GM21390 (cell line): ENCODE data around the gene CAMTA1.
"Not testable (repeated sequence)": the region's sequence is repeated elsewhere in the genome, so short reads cannot be mapped to it uniquely, and the experiment has no call there.

Source experiments
- ATAC-seq: cut with Tn5 transposase; IDR thresholded peaks from one replicate; pipeline ENCODE4 v1.9.1; 2021; ENCODE audit not compliant: unreplicated experiment

Gene CAMTA1

DNA sequence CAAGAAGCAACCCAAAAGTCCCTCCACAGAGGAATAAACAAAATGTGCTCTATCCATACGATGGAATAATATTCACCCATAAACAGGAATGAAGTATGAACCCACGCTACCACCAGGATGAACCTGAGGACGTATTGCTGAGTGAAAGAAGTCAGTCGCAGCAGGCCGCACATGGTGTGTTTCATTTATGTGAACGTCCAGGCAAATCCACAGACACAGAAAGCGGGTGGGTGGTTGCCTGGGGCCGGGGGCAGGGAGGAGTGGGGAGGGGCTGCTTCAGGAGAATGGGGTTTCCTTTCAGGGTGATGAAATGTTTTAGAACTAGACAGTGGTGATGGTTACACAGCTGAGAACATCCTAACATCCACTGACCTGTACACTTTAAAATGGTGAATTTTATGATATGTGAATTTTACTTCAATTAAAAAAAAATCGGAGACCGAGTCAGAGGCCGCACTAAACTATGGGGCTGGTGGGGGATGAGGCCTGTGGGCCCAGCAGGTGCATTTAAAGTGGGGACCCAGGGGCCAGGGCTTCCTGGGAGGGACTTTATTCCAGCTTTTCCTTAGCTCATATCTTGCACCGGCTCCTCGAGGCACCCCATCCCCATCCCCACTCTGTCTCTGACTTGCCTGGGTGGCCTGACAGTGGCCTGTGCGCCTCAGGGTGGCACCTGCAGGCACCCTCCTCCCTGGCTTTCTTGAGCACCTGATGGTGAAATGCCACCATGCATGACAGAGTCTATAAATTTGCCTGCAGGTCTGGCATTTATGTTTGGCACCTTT, 593.3 kb downstream of the CAMTA1 start:
- ATAC-seq = no peak

DNA sequence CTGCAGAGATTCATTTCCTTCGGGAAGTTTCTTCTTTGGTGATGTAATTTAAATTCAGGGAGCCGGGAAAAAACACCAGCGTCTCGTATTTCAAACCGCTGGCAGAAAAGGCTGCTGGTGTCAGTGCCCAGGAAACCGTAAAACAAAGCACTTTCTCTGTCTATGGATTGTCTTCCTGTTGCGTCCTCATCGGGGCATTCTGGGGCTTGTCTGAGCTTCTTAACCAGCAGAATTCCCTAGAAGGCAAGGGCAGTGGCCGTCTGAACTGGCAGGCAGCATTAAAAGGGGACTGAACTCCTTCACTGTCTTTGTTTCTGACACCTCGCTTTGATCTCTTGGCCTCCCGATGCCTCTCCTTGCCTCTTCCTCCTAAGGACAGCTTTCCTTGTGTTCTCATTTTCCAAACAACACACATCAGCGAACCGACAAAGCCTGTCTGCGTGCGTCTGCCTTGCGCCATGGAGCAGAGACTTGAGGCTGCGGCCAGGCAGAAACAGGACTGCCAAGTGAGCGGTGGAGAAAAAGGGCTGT, 594.3 kb downstream of the CAMTA1 start:
- ATAC-seq = no peak

DNA sequence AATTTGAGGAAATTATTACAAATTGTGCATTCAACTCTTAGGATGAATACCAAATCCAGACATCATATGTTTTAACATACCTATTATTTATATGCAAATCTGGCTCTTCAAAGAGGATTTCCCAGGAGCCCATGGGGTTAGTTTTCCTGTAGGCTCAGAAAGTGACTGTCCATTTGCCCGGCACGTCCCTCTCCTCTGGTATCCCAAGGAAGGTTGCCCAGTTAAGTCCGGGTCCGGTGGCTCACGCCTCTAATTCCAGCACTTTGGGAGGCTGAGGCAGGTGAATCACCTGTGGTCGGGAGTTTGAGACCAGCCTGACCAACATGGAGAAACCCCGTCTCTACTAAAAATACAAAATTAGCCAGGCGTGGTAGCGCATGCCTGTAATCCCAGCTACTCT, 594.8 kb downstream of the CAMTA1 start:
- not testable (repeated sequence) for ATAC-seq

DNA sequence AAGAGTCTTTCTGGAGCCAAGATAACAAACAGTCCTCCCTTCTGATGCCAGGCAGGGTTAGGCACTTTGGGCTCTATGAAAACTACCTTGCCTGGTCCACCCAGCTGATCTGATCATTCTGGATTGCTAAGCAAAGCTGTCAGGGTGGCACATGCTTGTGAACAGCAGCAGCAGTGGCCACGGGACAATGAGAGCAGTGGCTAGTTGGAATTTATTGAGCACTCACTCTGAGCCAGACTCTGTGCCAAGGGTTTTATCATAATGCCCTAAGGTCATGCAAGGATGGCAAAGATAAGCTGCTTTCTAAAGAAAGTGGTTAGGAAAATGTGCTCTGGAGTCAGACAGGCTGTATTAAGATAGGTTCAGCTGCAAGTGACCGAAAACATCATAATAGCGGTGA, 595.5 kb downstream of the CAMTA1 start:
- ATAC-seq = no peak

DNA sequence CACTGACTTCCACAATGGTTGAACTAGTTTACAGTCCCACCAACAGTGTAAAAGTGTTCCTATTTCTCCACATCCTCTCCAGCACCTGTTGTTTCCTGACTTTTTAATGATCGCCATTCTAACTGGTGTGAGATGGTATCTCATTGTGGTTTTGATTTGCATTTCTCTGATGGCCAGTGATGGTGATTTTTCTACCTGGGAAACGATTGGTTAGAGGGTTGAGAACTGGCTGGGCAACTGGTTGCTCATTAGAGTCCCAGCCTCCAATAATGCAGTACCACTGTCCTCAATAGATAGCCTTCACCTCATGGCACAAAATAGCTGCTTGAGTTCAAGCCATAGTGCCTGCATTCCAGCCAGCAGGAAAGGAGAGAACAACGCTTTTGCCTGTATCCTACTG, 596.5 kb downstream of the CAMTA1 start:
- ATAC-seq = not testable (repeated sequence)

DNA sequence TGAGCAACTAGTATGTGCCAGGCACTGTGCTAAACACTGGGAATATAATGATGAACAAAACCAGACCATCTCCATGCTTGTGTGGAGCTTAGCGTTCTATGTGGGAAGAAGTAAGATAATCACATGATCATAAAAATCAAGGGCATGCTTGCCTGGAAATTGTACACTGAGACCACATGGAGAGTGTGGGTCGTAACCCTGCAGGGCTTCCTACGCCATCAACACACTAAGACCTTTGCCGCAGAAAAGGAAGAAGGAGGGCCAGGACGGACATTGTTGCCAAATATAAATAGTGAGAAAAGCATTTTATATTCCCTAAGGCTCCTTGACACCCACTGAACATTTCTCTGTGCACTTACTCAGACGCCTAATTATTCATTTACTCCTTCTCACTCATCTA, 597.7 kb downstream of the CAMTA1 start:
- ATAC-seq = no peak

DNA sequence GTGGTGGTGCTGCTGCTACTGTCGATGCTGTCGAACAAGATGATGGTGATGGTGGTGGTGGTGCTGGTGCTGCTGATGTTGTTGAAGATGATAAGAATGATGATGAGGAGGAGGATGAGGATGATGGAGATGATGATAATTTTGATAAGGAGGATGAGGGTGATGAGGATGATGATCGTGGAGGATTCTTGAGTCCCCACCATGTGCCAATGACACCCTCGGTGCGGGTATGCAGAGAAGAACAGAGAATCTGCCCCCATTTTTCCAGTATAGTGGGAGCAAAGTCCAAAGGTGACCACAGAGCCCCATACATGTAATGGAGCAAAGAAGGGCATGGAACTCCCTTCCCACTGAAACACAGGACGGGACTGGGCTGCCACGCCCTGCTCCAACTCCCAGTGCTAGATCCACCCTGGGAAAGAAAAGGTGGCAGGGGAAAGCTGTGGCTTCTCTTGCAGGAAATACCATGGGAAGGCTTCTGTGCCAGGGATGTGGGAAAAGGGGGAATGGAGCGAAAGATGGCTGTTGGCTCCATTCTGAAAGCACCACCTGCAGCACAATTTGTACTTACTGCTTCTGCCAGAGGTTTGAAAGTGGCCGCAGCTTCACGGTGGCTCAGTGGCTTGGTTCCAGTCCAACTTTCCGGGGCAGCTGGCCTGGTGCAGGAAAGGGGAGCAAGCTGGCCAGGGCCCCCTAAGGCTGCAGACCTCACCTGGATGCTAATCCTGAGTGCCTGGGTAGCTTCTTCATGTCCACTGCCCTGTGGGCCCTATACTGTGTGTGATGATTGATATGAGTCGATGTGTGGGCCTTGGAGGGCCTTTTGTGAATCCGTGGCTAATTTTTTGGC, 598.6 kb downstream of the CAMTA1 start:
- ATAC-seq = no peak

DNA sequence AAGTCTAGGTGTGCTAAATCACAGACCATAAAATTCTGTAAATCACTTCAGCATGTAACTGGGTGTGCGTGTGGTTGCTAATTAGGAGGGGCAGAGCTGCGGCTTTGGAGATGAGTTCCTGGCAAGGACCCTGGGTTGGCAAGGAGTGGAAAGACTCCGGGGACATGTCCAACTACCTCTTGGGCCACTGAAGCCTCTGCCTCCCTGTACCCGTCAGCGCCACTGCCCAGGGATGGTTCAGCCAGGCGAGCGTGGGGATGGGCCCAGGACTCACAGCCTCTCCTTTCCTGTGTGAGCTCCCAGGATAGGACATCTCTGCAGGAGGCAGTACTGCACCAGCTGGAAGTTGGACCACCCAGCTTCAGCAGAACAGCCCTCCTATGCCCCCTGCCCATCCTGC, 599.4 kb downstream of the CAMTA1 start:
- ATAC-seq = no peak

DNA sequence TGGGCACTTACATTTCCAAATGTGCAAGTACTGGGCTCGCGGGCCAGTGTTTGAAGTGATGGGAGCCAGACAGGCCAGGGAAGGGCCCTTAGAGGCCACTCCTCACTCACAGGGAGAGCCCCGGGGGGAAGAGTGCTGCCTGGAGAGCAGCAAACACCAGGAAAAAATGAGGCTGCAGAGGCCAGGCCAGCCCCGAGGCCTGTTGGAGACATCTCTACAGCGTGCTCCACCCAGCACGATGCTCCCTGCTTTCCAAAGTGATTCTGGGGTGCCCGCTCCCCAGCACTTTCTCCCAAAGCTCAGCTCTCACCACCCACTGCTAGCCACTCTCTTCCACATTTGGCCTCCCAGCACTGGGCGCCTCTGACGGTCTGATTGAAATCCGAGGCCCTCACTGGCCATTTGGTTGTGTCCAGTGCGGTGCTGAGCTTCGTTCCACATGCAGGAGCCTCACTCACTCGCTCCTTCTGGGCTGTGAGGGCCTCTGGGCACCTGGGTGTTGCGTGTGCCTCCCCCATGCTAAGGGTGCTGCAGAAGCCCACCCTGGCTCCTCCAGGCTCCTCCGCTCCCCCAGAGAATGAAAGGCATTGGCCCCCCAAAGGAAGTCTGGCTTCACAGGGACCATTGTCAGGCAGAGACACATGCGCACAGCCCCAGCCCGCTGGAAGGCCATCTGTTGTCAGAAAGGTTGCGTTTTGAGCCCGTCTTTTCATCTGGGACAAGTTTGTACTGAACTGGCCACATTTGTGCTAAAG, 600.4 kb downstream of the CAMTA1 start:
- ATAC-seq = no peak

DNA sequence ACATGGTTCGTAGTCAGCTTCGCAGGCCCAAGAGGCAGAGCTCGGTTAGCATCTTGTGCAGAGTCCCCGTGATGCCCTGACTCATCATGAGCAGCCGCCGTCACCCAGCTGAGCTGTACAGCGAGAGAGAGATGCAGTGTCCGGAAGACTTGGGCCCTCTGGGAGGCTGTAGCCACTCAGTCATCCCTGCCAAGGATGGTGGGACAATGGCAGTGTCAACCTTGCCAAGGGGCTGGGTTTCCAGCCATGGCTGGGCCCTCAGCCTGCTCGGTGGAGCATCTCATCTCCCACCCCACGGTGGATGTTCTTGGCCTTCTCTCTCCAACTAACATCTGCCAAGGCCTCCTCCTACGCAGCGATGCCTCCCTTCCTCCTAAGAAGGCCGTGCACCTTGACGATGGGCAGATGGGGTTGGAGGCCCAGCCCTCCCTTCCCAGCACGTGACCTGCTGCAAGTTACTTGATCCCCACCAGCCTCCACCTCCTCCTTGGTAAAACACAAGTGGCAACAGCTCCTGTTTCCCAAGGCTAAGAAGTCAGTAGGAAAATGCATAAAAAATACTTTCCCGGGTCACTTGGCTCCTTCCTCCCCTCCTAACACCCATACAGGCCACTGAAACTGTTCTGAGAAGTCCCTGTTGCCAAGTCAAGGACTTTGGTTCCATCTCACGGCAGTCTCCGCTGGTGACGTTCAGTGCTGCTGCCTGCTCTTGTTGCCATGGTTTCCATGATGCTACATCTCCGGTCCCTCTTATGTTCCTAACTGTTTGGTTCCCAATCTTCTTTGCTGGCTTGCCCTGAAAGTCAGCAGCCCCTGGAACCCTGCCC, 601.2 kb downstream of the CAMTA1 start:
- no peak for ATAC-seq

DNA sequence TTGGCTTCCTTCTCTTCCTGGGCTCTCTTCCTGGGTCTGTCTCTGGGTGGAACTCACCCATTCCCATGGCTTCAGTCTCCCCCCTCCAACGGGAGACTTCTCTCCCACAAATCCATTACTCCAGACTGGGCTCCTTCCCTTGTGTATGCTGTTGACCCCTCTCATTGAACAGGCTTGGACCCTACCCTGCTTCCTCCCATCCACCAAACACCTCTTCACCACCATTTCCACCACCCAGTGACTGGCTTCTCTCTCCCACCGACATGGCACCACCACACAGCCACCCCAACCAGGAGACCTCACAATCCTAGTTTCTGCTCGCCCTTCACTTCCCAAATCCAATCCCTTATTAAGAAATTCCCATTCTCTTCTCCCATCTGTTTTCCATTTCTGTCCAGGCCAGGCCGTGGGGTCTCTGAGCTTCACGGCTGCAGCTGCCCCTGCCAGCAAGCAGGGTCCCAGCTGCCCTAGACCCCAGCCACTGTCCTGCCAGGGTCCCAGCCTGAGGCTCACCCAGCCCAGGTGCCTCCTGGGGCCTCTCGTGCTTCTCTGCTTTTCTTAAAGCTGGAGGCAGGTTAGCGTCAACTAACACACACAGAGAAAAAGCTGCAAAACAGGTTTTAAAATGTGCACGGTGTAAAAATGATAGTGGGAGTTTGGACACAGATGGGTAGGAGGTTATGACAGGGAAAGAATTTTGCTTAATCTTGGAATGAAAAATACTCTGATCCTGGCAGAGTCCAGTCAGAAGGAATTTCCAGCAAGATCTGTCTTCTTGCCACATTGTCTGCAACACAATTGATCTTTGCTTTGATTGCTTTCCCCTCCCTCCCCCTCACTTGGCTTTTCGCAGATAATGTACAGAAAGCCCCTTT, 602.0 kb downstream of the CAMTA1 start:
- no peak for ATAC-seq

DNA sequence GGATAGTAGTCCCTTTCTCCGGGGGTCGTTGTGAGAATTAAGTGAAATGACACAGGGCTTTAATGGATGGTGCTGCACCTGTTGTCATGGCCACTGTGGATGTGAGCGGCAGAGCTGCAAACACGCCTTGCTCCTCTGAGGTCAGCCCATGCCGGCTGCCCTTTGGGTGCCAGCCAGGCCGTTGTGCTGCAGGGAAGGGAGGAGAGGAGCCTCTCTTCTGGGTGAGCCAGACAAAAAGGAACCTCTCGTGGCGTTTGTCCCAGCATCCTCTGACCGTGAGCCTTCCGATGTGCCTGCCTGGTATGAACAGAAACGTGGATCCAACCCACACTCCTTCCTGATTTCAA, 602.9 kb downstream of the CAMTA1 start:
- ATAC-seq = no peak

DNA sequence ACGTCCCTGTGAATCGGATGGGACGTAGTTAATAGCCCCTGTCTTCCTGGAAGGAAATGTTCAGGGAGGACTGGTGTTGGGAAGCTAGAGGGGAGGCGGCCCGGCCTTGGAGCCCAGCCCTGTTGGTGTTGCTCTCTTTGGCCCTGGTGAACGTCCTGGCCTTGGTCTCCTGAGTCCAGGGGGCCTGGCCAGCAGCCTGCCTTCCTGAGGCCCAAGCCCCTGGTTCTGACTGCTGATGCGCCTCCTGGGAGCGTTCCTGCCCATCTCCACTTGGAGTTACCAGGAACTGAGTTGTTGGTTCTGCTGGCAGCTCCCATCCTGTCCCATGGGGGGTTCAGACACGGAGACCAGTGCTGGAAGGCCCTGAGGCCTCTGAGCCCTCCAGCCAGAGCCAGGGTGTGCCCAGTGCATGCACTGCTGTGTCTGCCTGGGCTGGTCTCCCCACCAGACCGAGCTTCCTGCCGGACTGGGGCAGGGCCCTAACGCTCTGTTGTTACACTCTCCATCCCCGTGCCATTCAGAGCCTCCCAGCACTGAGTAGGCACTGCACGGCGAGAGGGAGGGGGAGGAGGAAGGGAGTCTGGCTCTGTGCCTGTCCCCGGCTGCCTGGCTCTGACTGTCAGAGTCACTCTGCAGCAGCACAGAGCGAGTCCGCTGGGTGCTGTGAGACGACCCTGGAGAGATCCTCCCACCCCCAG, 603.4 kb downstream of the CAMTA1 start:
- ATAC-seq = no peak

DNA sequence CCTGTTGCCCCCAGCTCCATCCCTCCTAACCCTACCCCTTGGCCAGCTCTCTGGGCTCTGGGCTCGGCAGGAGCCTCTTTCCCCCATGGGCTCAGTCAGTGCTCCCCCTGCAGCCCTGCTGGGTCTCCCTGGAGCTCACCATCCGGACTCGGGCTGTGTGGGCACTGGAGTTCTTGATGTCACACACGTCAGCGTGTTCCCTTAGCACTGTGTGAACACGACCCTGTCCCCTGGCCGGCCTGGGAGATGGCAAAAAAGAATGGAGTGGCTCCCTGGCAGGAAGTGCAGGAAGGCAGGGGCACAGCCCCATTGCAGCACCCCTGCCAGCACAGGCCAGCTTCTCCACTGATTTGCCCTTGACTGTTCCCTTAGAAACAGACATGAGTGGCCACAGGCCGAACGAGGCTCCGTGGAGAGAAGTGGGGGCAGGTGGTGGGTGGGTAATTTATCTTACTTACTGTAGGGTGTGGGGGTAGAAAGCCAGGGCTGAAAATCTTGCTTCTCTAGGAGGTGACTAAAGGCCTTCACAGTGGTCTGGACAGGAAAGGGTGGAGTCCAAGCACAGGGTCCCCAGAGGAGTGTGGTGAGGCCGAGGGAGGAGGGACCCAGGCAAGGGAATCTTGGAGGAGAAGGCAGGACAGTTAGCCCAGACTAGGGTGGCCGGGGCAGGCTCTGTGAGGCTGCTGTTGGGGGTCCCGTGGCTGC, 604.1 kb downstream of the CAMTA1 start:
- no peak for ATAC-seq

DNA sequence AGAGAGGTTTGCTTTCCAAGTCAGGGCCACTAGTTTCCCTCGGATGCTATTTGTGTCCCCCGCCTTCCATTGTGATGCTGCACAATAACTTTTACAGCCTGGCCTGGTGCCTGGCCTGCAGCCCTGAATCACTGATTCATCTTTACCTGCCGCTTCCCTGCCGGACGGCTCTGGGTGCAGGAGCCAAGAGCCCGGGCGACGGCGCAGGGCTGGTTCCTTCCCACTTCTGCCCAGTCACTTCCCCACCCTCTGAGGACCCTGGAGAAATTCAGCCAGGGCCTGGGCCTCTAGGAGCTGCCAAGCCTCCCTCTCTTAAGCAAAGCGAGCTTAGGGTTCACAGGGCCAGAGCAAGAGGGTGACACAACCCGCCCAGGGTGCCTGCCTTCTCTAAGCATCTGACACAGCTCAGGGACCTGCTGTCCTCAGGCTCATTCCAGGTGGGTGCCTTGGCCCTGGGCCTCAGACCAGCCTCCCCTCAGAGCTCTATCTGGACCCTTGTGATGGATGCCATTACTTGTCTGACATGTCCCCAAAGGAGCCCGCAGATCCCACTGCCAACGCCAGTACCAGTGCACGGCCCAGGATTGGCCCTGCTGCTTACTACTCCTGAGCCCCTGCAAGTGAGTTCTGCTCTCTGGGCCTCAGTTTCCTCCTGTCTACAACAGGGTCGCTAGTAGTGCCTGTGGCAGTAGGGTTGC, 604.8 kb downstream of the CAMTA1 start:
- no peak for ATAC-seq

DNA sequence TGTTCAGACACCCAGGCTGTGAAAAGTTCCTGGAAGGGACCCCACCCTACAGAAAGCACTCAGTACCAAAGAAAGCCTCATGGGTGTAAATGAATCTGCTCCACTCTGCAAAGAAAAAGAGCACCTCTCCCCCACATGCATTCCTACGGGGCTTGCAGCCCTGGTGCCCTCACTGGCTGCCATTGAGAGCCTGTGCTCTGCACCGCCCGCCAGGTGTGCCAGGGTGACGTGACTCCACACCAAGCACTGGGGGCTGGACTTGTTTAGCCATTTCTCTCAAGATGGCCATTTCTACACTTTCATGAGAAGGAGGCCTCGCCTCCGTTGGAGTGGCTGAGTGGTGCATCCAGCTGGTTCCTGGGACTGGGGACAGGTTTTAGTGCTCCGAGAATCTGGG, 605.3 kb downstream of the CAMTA1 start:
- ATAC-seq = no peak

DNA sequence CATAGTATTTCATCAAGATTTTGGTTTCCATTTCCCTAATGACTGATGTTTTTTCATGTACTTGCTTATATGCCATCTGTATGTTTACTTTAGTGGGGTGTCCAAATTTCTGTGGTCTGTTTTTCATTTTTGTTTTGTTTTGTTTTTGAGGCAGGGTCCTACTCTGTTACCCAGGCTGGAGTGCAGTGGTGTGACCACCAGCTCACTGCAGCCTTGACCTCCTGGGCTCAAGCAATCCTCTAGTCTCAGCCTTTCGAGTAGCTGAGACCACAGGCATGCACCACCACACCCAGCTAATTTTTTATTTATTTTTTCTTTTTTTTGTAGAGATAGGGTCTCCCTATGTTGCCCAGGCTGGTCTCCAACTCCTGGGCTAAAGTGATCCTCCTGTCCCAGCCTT, 607.9 kb downstream of the CAMTA1 start:
- no peak for ATAC-seq

DNA sequence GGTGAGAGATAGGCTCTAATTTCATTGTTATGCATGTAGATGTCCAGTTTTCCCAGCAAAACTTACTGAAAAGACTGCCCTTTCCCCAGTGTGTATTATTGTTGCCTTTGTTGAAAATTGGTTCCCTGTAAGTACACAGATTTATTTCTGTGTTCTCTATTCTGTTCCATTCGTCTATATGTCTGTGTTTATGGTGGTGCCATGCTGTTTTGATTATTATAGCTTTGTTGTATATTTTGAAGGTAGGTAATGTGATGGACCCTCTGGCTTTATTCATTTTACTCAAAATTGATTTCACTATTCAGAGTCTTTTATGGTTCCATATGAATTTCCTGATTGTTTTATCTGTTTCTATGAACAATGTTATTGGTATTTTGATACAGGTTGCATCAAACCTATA, 610.0 kb downstream of the CAMTA1 start:
- no peak for ATAC-seq
